HepG2 (cell line): ENCODE results near the gene RRAGA. TPM values are rescaled to one million over a fixed set of nuclear protein-coding genes. Genes with fewer than 3 reads are reported as not detected.

ENCODE experiments used
- ATAC-seq: fragments of 200-7000 bp; cut with Tn5 transposase; 3 replicates; pipeline ENCODE4 v1.9.1; 2020; ENCODE audit warnings: mild to moderate bottlenecking, moderate library complexity
- BruUV-seq: library from RNA; stranded (reverse); fragments of 400-500 nt; replicated peaks from 2 replicates; lab custom pipeline; 2021; lab: Mats Ljungman, UMichigan
- CTCF ChIA-PET: fragments of 300-600 bp; formaldehyde crosslinking; extraction: SDS; loops from one replicate; lab custom pipeline; 2021; ENCODE audit warnings: low total read pairs, inconsistent platforms, low intra/inter-chr PET ratio; lab: Yijun Ruan, JAX
- POLR2A ChIA-PET: fragments of 350-600 bp; sonication (Branson Sonifier 250); formaldehyde crosslinking; loops from one replicate; lab custom pipeline; 2020; ENCODE audit warnings: antibody characterized with exemption, inconsistent platforms; lab: Yijun Ruan, JAX
- DNase-seq: peaks from one replicate; pipeline ENCODE4 v3.0.0-alpha.2; 2015; ENCODE audit warnings: low spot score
- FAIRE-seq: peaks from 3 replicates; lab custom pipeline; 2011; peaks lifted over from hg19 to GRCh38; lab: Jason Lieb, UNC
- H2AFZ ChIP-seq: one replicate; pipeline ENCODE4 v1.6.1; 2011; ENCODE audit warnings: low read length, inconsistent platforms
- H3K27ac ChIP-seq: fragments of 300-600 bp; 3 replicates; pipeline ENCODE4 v1.8.0; 2011; ENCODE audit warnings: mixed run types, mild to moderate bottlenecking, mixed read lengths, low read length, inconsistent platforms; ENCODE audit not compliant: insufficient read depth; ENCODE audit errors: extremely low read length
- H3K27me3 ChIP-seq, 2 experiments: fragments of 200-600 bp in 1 of 2; 2 replicates in 1 of 2; 3 replicates in 1 of 2; pipeline versions ENCODE4 v1.6.0 to v1.8.0; 2011; ENCODE audit warnings: low read length in 2 of 2, mild to moderate bottlenecking in 2 of 2, moderate library complexity in 2 of 2, inconsistent platforms in 1 of 2; ENCODE audit not compliant: insufficient read depth in 2 of 2, control insufficient read depth in 1 of 2
- H3K36me3 ChIP-seq, 2 experiments: fragments of 200-600 bp in 1 of 2; replicated peaks in 1 of 2; 2 replicates in 1 of 2; 3 replicates in 1 of 2; pipeline versions ENCODE4 v1.5.1 to v1.8.0; 2011; ENCODE audit warnings: low read length in 2 of 2, inconsistent platforms in 1 of 2; ENCODE audit not compliant: insufficient read depth in 2 of 2, control insufficient read depth in 1 of 2
- H3K4me1 ChIP-seq: 2 replicates; pipeline ENCODE4 v1.5.1; 2012; ENCODE audit warnings: low read length, inconsistent platforms; ENCODE audit not compliant: insufficient read depth
- H3K4me2 ChIP-seq: 2 replicates; pipeline ENCODE4 v1.6.0; 2011; ENCODE audit warnings: low read depth, low read length, inconsistent platforms
- H3K4me3 ChIP-seq, 3 experiments: fragments of 200-600 bp in 1 of 3; sonication (generic), shearing (Covaris generic) in 1 of 3; replicated peaks in 1 of 3; 2 replicates each; pipeline ENCODE4 v1.5.1; 2011 to 2016; ENCODE audit warnings: low read length in 3 of 3, inconsistent platforms in 2 of 3, low read depth in 2 of 3, mild to moderate bottlenecking in 2 of 3, control low read depth in 1 of 3, mixed read lengths in 1 of 3; ENCODE audit not compliant: insufficient read depth in 1 of 3
- H3K79me2 ChIP-seq: one replicate; pipeline ENCODE4 v1.6.1; 2011; ENCODE audit warnings: low read length, inconsistent platforms; ENCODE audit not compliant: insufficient read depth
- H3K9ac ChIP-seq: 2 replicates; pipeline ENCODE4 v1.6.0; 2011; ENCODE audit warnings: mild to moderate bottlenecking, low read depth, low read length, inconsistent platforms; ENCODE audit not compliant: insufficient read depth
- H3K9me3 ChIP-seq: 2 replicates; pipeline ENCODE4 v1.5.1; 2012; ENCODE audit warnings: mild to moderate bottlenecking, low read length
- H4K20me1 ChIP-seq: 2 replicates; pipeline ENCODE4 v1.6.0; 2011; ENCODE audit warnings: inconsistent platforms, mild to moderate bottlenecking, low read length, moderate library complexity; ENCODE audit not compliant: insufficient read depth
- DBP ChIP-seq: sonication (generic); formaldehyde crosslinking; IDR thresholded peaks from 2 replicates; pipeline ENCODE4 v1.4.0; 2020; ENCODE audit warnings: missing genetic modification reagents; ENCODE audit errors: not compliant biosample characterization
- ETV5 ChIP-seq: IDR thresholded peaks from 2 replicates; pipeline ENCODE4 v1.6.1; 2018; ENCODE audit warnings: missing biosample characterization, missing genetic modification reagents, inconsistent platforms, borderline replicate concordance
- FOXA1 ChIP-seq, 2 experiments: fragments of 450-650 bp in 1 of 2; sonication (generic) in 1 of 2; formaldehyde crosslinking in 1 of 2; IDR thresholded peaks; 2 replicates each; pipeline versions ENCODE4 v1.4.0 to v1.6.1; 2016 to 2020; ENCODE audit warnings: missing genetic modification reagents in 1 of 2
- IRX3 ChIP-seq: sonication (generic); formaldehyde crosslinking; IDR thresholded peaks from 2 replicates; pipeline ENCODE4 v1.8.1; 2023; ENCODE audit warnings: mild to moderate bottlenecking, low read depth, missing genetic modification reagents, borderline replicate concordance
- MTF2 ChIP-seq: sonication (generic); formaldehyde crosslinking; IDR thresholded peaks from 2 replicates; pipeline ENCODE4 v1.5.0; 2020; ENCODE audit warnings: missing genetic modification reagents, borderline replicate concordance
- PATZ1 ChIP-seq: sonication (generic); formaldehyde crosslinking; IDR thresholded peaks from 2 replicates; pipeline ENCODE4 v1.4.0; 2020; ENCODE audit warnings: missing genetic modification reagents
- RFXANK ChIP-seq: IDR thresholded peaks from 2 replicates; pipeline ENCODE4 v1.6.1; 2016
- ZBTB33 ChIP-seq: sonication (generic); formaldehyde crosslinking; IDR thresholded peaks from 2 replicates; pipeline ENCODE4 v1.4.0; 2020; ENCODE audit warnings: missing genetic modification reagents
- ZKSCAN1 ChIP-seq: fragments of 150-350 bp; IDR thresholded peaks from 2 replicates; pipeline ENCODE4 v1.6.1; 2014; ENCODE audit warnings: low read length
- ZNF264 ChIP-seq: sonication (generic); formaldehyde crosslinking; IDR thresholded peaks from 2 replicates; pipeline ENCODE4 v1.4.0; 2020; ENCODE audit warnings: missing genetic modification reagents
- ZNF337 ChIP-seq: sonication (generic); formaldehyde crosslinking; IDR thresholded peaks from 2 replicates; pipeline ENCODE4 v1.5.1; 2020; ENCODE audit warnings: missing genetic modification reagents, low read depth, mild to moderate bottlenecking, borderline replicate concordance
- ZNF432 ChIP-seq: sonication (generic); formaldehyde crosslinking; IDR thresholded peaks from 2 replicates; pipeline ENCODE4 v1.5.0; 2020; ENCODE audit warnings: missing genetic modification reagents, mild to moderate bottlenecking, borderline replicate concordance
- ZNF441 ChIP-seq: sonication (generic); formaldehyde crosslinking; IDR thresholded peaks from 2 replicates; pipeline ENCODE4 v1.7.0; 2021; ENCODE audit warnings: missing genetic modification reagents, borderline replicate concordance
- ZNF639 ChIP-seq: conservative IDR thresholded peaks from 2 replicates; pipeline ENCODE4 v1.6.1; 2018; ENCODE audit warnings: missing genetic modification reagents
- ZNF710 ChIP-seq: sonication (generic); formaldehyde crosslinking; IDR thresholded peaks from 2 replicates; pipeline ENCODE4 v1.5.0; 2020; ENCODE audit warnings: mild to moderate bottlenecking, missing genetic modification reagents, borderline replicate concordance
- ZSCAN22 ChIP-seq: sonication (generic); formaldehyde crosslinking; IDR thresholded peaks from 2 replicates; pipeline ENCODE4 v1.4.0; 2020; ENCODE audit warnings: mild to moderate bottlenecking, missing genetic modification reagents
- WGBS: methylation state at CpG from one replicate; pipeline ENCODE4 v1.1.6; 2017; ENCODE audit warnings: low lambda C conversion rate; 5-methylcytosine and 5-hydroxymethylcytosine counted together
- in situ Hi-C: cut with HindIII; loops from 2 replicates; pipeline ENCODE4 v1.10.0; 2017; ENCODE audit warnings: low pct_unique_long_range_greater_than_20kb; ENCODE audit not compliant: extremely low pct_ligation_motif_present
- intact Hi-C: fragments of 100-400 bp; cut with micrococcal nuclease; formaldehyde crosslinking; loops from one replicate; pipeline ENCODE4 v1.10.0; 2022; ENCODE audit not compliant: unreplicated experiment
- polyA plus RNA-seq, 8 experiments: library from polyadenylated mRNA; depleted of rRNA in 3 of 8; stranded (reverse) in 7 of 8; unstranded in 1 of 8; fragments of >200 nt; fragmentation: Illumina TruSeq in 4 of 8; extraction: Trizol in 4 of 8; gene quantifications; 2 replicates each; pipeline versions ENCODE4 v1.2.1 to v1.2.3, GENCODE V29; 2011 to 2016; ENCODE audit warnings: low read depth in 4 of 8, missing spikeins in 1 of 8, mixed read lengths in 1 of 8; ENCODE audit not compliant: insufficient read depth in 1 of 8
- total RNA-seq, 5 experiments: library from RNA; depleted of rRNA; stranded (reverse); fragments of >200 nt; fragmentation: Illumina TruSeq; extraction: Trizol; gene quantifications; 2 replicates each; pipeline ENCODE4 v1.2.3, GENCODE V29; 2016; ENCODE audit warnings: low read depth in 1 of 5

The RRAGA gene
- total and polyA plus RNA-seq, 2 of the 13 experiments (the other 11 are each of a cell fraction or from before 2014, with no cell fraction given), result 37.5 to 118 TPM

- no peaks in the 10 kb centered on the region for H3K36me3 ChIP-seq
- H3K4me1 ChIP-seq, result no peaks in the 10 kb centered on the region
- no peak for DNase-seq
- WGBS, result 55% methylated on average over 3 of the region's 3 CpGs
- no peaks in the 10 kb centered on the region for H4K20me1 ChIP-seq
- no peak overlapping the region for H2AFZ ChIP-seq
- no peaks in the 10 kb centered on the region for H3K9me3 ChIP-seq
- intact Hi-C loops (loop anchor here (10.0 kb wide), 1 partner anchor 226 kb away; no protein-coding TSS in a partner anchor), in situ Hi-C loops (no loop called here)
- H3K9ac ChIP-seq, result no peak overlapping the region
- no TSS peak for BruUV-seq
- ChIA-PET CTCF (no interaction called here), POLR2A (interaction anchor here (0.7 kb wide), 1 partner anchor 28 kb away, joined by 3 read pairs; the partner anchor contains the start of gene RRAGA)
- no peak overlapping the region for H3K27ac ChIP-seq
- H3K4me3 ChIP-seq, result no peak overlapping the region
- H3K27me3 ChIP-seq, result no peaks in the 10 kb centered on the region
- ATAC-seq, result no peak
- no peak overlapping the region for H3K4me2 ChIP-seq
- no peak for FAIRE-seq
- no peaks in the 10 kb centered on the region for H3K79me2 ChIP-seq
- TF ChIP-seq ZNF432, result no peak
- TF ChIP-seq FOXA1 (IDR thresholded peaks at IDR 0.05), result no peak
- TF ChIP-seq FOXA1 (CRISPR knock-in tag; IDR thresholded peaks at IDR 0.05), result no peak
- no peak for TF ChIP-seq ZBTB33 (CRISPR knock-in tag)
- no peak for TF ChIP-seq IRX3 (CRISPR knock-in tag)
- TF ChIP-seq ZNF639, result no peak
- no peak for TF ChIP-seq ZNF710 (CRISPR knock-in tag)
- TF ChIP-seq ETV5 (CRISPR knock-in tag), result no peak
- no peak for TF ChIP-seq ZNF337
- TF ChIP-seq ZKSCAN1, result no peak
- no peak for TF ChIP-seq DBP (CRISPR knock-in tag)
- no peak for TF ChIP-seq ZSCAN22 (CRISPR knock-in tag)
- TF ChIP-seq MTF2, result no peak
- no peak for TF ChIP-seq PATZ1 (CRISPR knock-in tag)
- no peak for TF ChIP-seq ZNF264 (CRISPR knock-in tag)
- no peak for TF ChIP-seq ZNF441 (CRISPR knock-in tag)
- TF ChIP-seq RFXANK, result no peak
These were observed 28.3 kb upstream of the RRAGA start for GRCh38 chr9:19020886-19021455.
